GM23338 (cell line): ENCODE data around the gene CELSR1. TPM values are rescaled to one million over a fixed set of nuclear protein-coding genes. Genes with fewer than 3 reads are reported as not detected.

ENCODE experiments used
- ATAC-seq: fragments of 200-7000 bp; cut with Tn5 transposase; 3 replicates; pipeline ENCODE4 v1.9.1; 2020
- DNase-seq: peaks from one replicate; pipeline ENCODE4 v3.0.0-alpha.2; 2015; ENCODE audit warnings: low spot score
- H2AFZ ChIP-seq: fragments of 200-600 bp; sonication (generic); 2 replicates; pipeline ENCODE4 v1.8.0; 2016; ENCODE audit warnings: antibody characterized with exemption, mild to moderate bottlenecking, moderate library complexity
- H3F3A ChIP-seq: fragments of 200-600 bp; sonication (generic); replicated peaks from 2 replicates; pipeline ENCODE4 v1.8.0; 2017; ENCODE audit warnings: antibody characterized with exemption, mixed run types, low read depth
- H3K27ac ChIP-seq: fragments of 200-600 bp; sonication (generic); 2 replicates; pipeline ENCODE4 v1.6.1; 2016; ENCODE audit warnings: low read depth
- H3K27me3 ChIP-seq: fragments of 200-600 bp; sonication (generic); 2 replicates; pipeline ENCODE4 v1.8.0; 2016; ENCODE audit warnings: mild to moderate bottlenecking, mixed run types, moderate library complexity; ENCODE audit not compliant: insufficient read depth
- H3K36me3 ChIP-seq: fragments of 200-600 bp; sonication (generic); 2 replicates; pipeline ENCODE4 v1.8.0; 2016; ENCODE audit warnings: mild to moderate bottlenecking; ENCODE audit not compliant: insufficient read depth
- H3K4me1 ChIP-seq: fragments of 200-600 bp; sonication (generic); 2 replicates; pipeline ENCODE4 v1.8.0; 2016; ENCODE audit warnings: mild to moderate bottlenecking, moderate library complexity; ENCODE audit not compliant: insufficient read depth
- H3K4me2 ChIP-seq: fragments of 200-600 bp; sonication (generic); 2 replicates; pipeline ENCODE4 v1.7.1; 2017; ENCODE audit warnings: mixed run types
- H3K4me3 ChIP-seq: fragments of 200-600 bp; sonication (generic); 2 replicates; pipeline ENCODE4 v1.6.1; 2016; ENCODE audit warnings: mixed run types
- H3K79me2 ChIP-seq: fragments of 200-600 bp; sonication (generic); replicated peaks from 2 replicates; pipeline ENCODE4 v1.8.0; 2017; ENCODE audit warnings: mild to moderate bottlenecking; ENCODE audit not compliant: insufficient read depth
- H3K9me2 ChIP-seq: fragments of 200-600 bp; sonication (generic); 2 replicates; pipeline ENCODE4 v1.8.0; 2017; ENCODE audit not compliant: insufficient read depth
- H4K20me1 ChIP-seq: fragments of 200-600 bp; sonication (generic); replicated peaks from 2 replicates; pipeline ENCODE4 v1.8.0; 2017; ENCODE audit warnings: mild to moderate bottlenecking; ENCODE audit not compliant: insufficient read depth
- H3K27ac Mint-ChIP-seq: 2 replicates; pipeline ENCODE4 v1.8.0; 2020; ENCODE audit warnings: inconsistent platforms, mild to moderate bottlenecking, moderate library complexity, mixed read lengths
- H3K27me3 Mint-ChIP-seq: 3 replicates; pipeline ENCODE4 v1.8.0; 2022; ENCODE audit warnings: low read depth, mild to moderate bottlenecking, moderate library complexity, mixed read lengths, inconsistent platforms; ENCODE audit not compliant: insufficient read depth, poor library complexity
- H3K36me3 Mint-ChIP-seq: 3 replicates; pipeline ENCODE4 v1.8.0; 2021; ENCODE audit warnings: low read depth, mild to moderate bottlenecking, inconsistent platforms, moderate library complexity, mixed read lengths
- H3K4me1 Mint-ChIP-seq: 3 replicates; pipeline ENCODE4 v1.8.0; 2020; ENCODE audit warnings: mild to moderate bottlenecking, inconsistent platforms, mixed read lengths
- H3K4me3 Mint-ChIP-seq: 3 replicates; pipeline ENCODE4 v1.8.0; 2021; ENCODE audit warnings: moderate library complexity, mild to moderate bottlenecking, inconsistent platforms, mixed read lengths
- H3K9me3 Mint-ChIP-seq: 3 replicates; pipeline ENCODE4 v1.8.0; 2020; ENCODE audit warnings: moderate library complexity, mild to moderate bottlenecking, inconsistent platforms, mixed read lengths
- STAT1 ChIP-seq: IDR thresholded peaks from one replicate; pipeline ENCODE4 v1.6.1; 2016; ENCODE audit warnings: antibody characterized with exemption; ENCODE audit not compliant: unreplicated experiment
- ZNF114 ChIP-seq: fragments of 250-450 bp; sonication (Bioruptor Pico); IDR thresholded peaks from 2 replicates; pipeline ENCODE4 v1.5.0; 2020; ENCODE audit warnings: mild to moderate bottlenecking, moderate library complexity
- ZNF331 ChIP-seq: fragments of 250-450 bp; sonication (Bioruptor Pico); IDR thresholded peaks from 2 replicates; pipeline ENCODE4 v1.5.0; 2020; ENCODE audit warnings: low read depth, mild to moderate bottlenecking, moderate library complexity
- polyA plus RNA-seq: library from polyadenylated mRNA; unstranded; fragments of >200 nt; fragmentation: Nextera tagmentation; extraction: Ambion mirVana; gene quantifications from 2 replicates; pipeline ENCODE4 v1.2.1, GENCODE V29; 2016
- total RNA-seq: library from RNA; depleted of rRNA; stranded (reverse); fragments of >200 nt; shearing (Covaris generic); gene quantifications from 2 replicates; pipeline ENCODE4 v1.2.3, GENCODE V29; 2014
- TF ChIP-seq, protein P1 (sequence below): fragments of 250-450 bp; sonication (Bioruptor Pico); IDR thresholded peaks from 2 replicates; pipeline ENCODE4 v1.5.0; 2020; ENCODE audit warnings: mild to moderate bottlenecking, moderate library complexity
- TF ChIP-seq, protein P2 (sequence below): IDR thresholded peaks from one replicate; pipeline ENCODE4 v1.6.1; 2018; ENCODE audit warnings: antibody characterized with exemption; ENCODE audit not compliant: unreplicated experiment
- TF ChIP-seq, protein P3 (sequence below): IDR thresholded peaks from 2 replicates; pipeline ENCODE4 v1.6.1; 2016; ENCODE audit warnings: antibody characterized with exemption

The CELSR1 gene
- total and polyA plus RNA-seq, 2 experiments from 2014 or later = 4.8 to 20.4 TPM

DNA sequence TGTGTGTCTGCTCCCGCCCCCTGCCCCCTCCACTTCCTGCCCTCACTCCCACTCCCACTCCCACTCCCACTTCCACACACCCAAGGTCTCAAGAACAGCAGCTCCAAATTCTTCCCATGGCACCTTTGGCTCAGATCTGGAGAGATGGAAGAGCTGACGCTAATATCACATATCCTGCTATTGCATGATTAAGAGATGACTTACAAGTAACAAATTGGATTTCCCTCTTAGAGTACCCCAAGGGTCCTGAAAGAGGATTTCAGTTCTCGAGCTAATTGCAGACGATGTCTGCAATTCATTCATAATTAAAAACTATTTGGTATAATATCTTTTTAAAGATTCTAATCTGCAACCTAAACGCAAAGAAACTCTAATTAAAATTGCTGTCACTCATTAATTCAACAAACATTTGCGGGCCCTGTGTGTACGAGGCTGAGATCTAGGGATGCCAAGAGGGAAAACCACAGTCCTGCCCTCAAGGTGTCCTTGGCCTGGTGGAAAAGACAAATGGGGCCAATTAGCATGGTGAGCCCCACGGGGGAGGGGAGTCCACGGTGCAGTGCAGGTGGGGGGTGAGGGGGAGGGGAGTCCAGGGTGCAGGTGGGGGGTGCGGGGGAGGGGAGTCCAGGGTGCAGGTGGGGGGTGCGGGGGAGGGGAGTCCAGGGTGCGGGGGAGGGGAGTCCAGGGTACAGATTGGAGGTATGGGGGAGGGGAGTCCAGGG lies 50.3 kb downstream of the CELSR1 start:
- H3K27me3 ChIP-seq = no peaks in the 10 kb centered on the region
- no peaks in the 10 kb centered on the region for H3K4me1 ChIP-seq
- no peak overlapping the region for H3K27ac ChIP-seq
- no peaks in the 10 kb centered on the region for H3K79me2 ChIP-seq
- no peaks in the 10 kb centered on the region for H3K36me3 ChIP-seq
- H3K4me1 Mint-ChIP-seq = peaks cover 29% of the 10 kb centered on the region
- no peak overlapping the region for H2AFZ ChIP-seq
- peaks cover 8% of the 10 kb centered on the region; the same call in 2 of the 3 replicates for H3K36me3 Mint-ChIP-seq
- H3K27me3 Mint-ChIP-seq = peaks cover 19% of the 10 kb centered on the region
- peaks cover 4% of the 10 kb centered on the region for H3K9me3 Mint-ChIP-seq
- H3F3A ChIP-seq = no peaks in the 10 kb centered on the region
- no peak overlapping the region for H3K4me3 ChIP-seq
- ATAC-seq (no peak), DNase-seq (no peak)
- no peaks in the 10 kb centered on the region for H4K20me1 ChIP-seq
- H3K9me2 ChIP-seq = no peaks in the 10 kb centered on the region
- no peak overlapping the region for H3K4me2 ChIP-seq
- H3K4me3 Mint-ChIP-seq = no peak overlapping the region
- TF ChIP-seq, protein P1, sequence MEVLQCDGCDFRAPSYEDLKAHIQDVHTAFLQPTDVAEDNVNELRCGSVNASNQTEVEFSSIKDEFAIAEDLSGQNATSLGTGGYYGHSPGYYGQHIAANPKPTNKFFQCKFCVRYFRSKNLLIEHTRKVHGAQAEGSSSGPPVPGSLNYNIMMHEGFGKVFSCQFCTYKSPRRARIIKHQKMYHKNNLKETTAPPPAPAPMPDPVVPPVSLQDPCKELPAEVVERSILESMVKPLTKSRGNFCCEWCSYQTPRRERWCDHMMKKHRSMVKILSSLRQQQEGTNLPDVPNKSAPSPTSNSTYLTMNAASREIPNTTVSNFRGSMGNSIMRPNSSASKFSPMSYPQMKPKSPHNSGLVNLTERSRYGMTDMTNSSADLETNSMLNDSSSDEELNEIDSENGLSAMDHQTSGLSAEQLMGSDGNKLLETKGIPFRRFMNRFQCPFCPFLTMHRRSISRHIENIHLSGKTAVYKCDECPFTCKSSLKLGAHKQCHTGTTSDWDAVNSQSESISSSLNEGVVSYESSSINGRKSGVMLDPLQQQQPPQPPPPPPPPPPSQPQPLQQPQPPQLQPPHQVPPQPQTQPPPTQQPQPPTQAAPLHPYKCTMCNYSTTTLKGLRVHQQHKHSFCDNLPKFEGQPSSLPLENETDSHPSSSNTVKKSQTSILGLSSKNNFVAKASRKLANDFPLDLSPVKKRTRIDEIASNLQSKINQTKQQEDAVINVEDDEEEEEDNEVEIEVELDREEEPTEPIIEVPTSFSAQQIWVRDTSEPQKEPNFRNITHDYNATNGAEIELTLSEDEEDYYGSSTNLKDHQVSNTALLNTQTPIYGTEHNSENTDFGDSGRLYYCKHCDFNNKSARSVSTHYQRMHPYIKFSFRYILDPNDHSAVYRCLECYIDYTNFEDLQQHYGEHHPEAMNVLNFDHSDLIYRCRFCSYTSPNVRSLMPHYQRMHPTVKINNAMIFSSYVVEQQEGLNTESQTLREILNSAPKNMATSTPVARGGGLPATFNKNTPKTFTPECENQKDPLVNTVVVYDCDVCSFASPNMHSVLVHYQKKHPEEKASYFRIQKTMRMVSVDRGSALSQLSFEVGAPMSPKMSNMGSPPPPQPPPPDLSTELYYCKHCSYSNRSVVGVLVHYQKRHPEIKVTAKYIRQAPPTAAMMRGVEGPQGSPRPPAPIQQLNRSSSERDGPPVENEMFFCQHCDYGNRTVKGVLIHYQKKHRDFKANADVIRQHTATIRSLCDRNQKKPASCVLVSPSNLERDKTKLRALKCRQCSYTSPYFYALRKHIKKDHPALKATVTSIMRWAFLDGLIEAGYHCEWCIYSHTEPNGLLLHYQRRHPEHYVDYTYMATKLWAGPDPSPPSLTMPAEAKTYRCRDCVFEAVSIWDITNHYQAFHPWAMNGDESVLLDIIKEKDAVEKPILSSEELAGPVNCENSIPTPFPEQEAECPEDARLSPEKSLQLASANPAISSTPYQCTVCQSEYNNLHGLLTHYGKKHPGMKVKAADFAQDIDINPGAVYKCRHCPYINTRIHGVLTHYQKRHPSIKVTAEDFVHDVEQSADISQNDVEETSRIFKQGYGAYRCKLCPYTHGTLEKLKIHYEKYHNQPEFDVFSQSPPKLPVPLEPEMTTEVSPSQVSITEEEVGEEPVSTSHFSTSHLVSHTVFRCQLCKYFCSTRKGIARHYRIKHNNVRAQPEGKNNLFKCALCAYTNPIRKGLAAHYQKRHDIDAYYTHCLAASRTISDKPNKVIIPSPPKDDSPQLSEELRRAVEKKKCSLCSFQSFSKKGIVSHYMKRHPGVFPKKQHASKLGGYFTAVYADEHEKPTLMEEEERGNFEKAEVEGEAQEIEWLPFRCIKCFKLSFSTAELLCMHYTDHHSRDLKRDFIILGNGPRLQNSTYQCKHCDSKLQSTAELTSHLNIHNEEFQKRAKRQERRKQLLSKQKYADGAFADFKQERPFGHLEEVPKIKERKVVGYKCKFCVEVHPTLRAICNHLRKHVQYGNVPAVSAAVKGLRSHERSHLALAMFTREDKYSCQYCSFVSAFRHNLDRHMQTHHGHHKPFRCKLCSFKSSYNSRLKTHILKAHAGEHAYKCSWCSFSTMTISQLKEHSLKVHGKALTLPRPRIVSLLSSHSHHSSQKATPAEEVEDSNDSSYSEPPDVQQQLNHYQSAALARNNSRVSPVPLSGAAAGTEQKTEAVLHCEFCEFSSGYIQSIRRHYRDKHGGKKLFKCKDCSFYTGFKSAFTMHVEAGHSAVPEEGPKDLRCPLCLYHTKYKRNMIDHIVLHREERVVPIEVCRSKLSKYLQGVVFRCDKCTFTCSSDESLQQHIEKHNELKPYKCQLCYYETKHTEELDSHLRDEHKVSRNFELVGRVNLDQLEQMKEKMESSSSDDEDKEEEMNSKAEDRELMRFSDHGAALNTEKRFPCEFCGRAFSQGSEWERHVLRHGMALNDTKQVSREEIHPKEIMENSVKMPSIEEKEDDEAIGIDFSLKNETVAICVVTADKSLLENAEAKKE (CRISPR knock-in tag) = no peak
- no peak for TF ChIP-seq ZNF331 (CRISPR knock-in tag)
- TF ChIP-seq, protein P2, sequence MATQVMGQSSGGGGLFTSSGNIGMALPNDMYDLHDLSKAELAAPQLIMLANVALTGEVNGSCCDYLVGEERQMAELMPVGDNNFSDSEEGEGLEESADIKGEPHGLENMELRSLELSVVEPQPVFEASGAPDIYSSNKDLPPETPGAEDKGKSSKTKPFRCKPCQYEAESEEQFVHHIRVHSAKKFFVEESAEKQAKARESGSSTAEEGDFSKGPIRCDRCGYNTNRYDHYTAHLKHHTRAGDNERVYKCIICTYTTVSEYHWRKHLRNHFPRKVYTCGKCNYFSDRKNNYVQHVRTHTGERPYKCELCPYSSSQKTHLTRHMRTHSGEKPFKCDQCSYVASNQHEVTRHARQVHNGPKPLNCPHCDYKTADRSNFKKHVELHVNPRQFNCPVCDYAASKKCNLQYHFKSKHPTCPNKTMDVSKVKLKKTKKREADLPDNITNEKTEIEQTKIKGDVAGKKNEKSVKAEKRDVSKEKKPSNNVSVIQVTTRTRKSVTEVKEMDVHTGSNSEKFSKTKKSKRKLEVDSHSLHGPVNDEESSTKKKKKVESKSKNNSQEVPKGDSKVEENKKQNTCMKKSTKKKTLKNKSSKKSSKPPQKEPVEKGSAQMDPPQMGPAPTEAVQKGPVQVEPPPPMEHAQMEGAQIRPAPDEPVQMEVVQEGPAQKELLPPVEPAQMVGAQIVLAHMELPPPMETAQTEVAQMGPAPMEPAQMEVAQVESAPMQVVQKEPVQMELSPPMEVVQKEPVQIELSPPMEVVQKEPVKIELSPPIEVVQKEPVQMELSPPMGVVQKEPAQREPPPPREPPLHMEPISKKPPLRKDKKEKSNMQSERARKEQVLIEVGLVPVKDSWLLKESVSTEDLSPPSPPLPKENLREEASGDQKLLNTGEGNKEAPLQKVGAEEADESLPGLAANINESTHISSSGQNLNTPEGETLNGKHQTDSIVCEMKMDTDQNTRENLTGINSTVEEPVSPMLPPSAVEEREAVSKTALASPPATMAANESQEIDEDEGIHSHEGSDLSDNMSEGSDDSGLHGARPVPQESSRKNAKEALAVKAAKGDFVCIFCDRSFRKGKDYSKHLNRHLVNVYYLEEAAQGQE = no peak
- TF ChIP-seq, protein P3, sequence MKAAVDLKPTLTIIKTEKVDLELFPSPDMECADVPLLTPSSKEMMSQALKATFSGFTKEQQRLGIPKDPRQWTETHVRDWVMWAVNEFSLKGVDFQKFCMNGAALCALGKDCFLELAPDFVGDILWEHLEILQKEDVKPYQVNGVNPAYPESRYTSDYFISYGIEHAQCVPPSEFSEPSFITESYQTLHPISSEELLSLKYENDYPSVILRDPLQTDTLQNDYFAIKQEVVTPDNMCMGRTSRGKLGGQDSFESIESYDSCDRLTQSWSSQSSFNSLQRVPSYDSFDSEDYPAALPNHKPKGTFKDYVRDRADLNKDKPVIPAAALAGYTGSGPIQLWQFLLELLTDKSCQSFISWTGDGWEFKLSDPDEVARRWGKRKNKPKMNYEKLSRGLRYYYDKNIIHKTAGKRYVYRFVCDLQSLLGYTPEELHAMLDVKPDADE = no peak
- TF ChIP-seq STAT1 = no peak
- TF ChIP-seq ZNF114 = no peak
- no peak overlapping the region; the same call in 1 of the 2 replicates for H3K27ac Mint-ChIP-seq
